K562 (cell line): ENCODE measurements around the gene ATM. TPM values are rescaled to one million over a fixed set of nuclear protein-coding genes. Genes with fewer than 3 reads are reported as not detected.

Source experiments
- ARNT ChIP-seq, 2 experiments: fragments of 450-650 bp; IDR thresholded peaks; 2 replicates each; pipeline ENCODE4 v1.6.1; 2016; ENCODE audit warnings: mild to moderate bottlenecking in 1 of 2
- BDP1 ChIP-seq: IDR thresholded peaks from 3 replicates; pipeline ENCODE4 v1.6.1; 2011; ENCODE audit not compliant: insufficient read length, insufficient read depth
- CBFB ChIP-seq: sonication (generic); formaldehyde crosslinking; IDR thresholded peaks from 2 replicates; pipeline ENCODE4 v1.4.0; 2020; ENCODE audit warnings: mild to moderate bottlenecking, missing genetic modification reagents
- DDX20 ChIP-seq: fragments of 450-650 bp; IDR thresholded peaks from 2 replicates; pipeline ENCODE4 v1.6.1; 2016; ENCODE audit warnings: missing genetic modification characterization, low read depth, mild to moderate bottlenecking, missing compliant biosample characterization, moderate library complexity
- EWSR1 ChIP-seq: fragments of 450-650 bp; IDR thresholded peaks from 2 replicates; pipeline ENCODE4 v1.6.1; 2018; ENCODE audit warnings: borderline replicate concordance, mild to moderate bottlenecking, low read depth, moderate library complexity; ENCODE audit not compliant: partially characterized antibody
- FOXA3 ChIP-seq, 2 experiments: fragments of 450-650 bp in 1 of 2; sonication (generic) in 1 of 2; formaldehyde crosslinking; IDR thresholded peaks in 1 of 2; conservative IDR thresholded peaks in 1 of 2; 2 replicates each; pipeline versions ENCODE4 v1.4.0 to v1.8.0; 2020 to 2022; ENCODE audit warnings: mild to moderate bottlenecking in 2 of 2, missing genetic modification reagents in 1 of 2
- FOXJ2 ChIP-seq: fragments of 200-800 bp; sonication (Bioruptor generic); IDR thresholded peaks from 2 replicates; pipeline ENCODE4 v1.6.1; 2016; ENCODE audit warnings: missing genetic modification characterization, missing compliant biosample characterization
- GATAD2B ChIP-seq: fragments of 450-650 bp; IDR thresholded peaks from 2 replicates; pipeline ENCODE4 v1.6.1; 2017; ENCODE audit warnings: mild to moderate bottlenecking, borderline replicate concordance
- HMGN3 ChIP-seq: IDR thresholded peaks from 2 replicates; pipeline ENCODE4 v1.6.1; 2011; ENCODE audit warnings: borderline replicate concordance, low read depth, mild to moderate bottlenecking, mixed read lengths, low read length; ENCODE audit not compliant: insufficient read length; ENCODE audit errors: extremely low read depth
- MAFK ChIP-seq: IDR thresholded peaks from 2 replicates; pipeline ENCODE4 v1.6.1; 2011; ENCODE audit warnings: low read length, improper control_type of control experiment
- MYC ChIP-seq, 2 experiments: fragments of 250-450 bp in 1 of 2; sonication (Bioruptor Pico) in 1 of 2; IDR thresholded peaks; 2 replicates each; pipeline versions ENCODE4 v1.5.1 to v1.6.1; 2012 to 2021; ENCODE audit warnings: low read depth in 2 of 2, borderline replicate concordance in 1 of 2, improper control_type of control experiment in 1 of 2, low read length in 1 of 2, mild to moderate bottlenecking in 1 of 2, moderate library complexity in 1 of 2
- NCOA2 ChIP-seq, 2 experiments: fragments of 450-650 bp; IDR thresholded peaks; 2 replicates each; pipeline ENCODE4 v1.6.1; 2018; ENCODE audit warnings: mild to moderate bottlenecking in 2 of 2, moderate library complexity in 1 of 2; ENCODE audit not compliant: partially characterized antibody in 2 of 2
- OTX1 ChIP-seq: fragments of 450-650 bp; formaldehyde crosslinking; IDR thresholded peaks from 2 replicates; pipeline ENCODE4 v1.4.0; 2022; ENCODE audit warnings: mild to moderate bottlenecking
- PCBP1 ChIP-seq: fragments of 200-400 bp; formaldehyde crosslinking; IDR thresholded peaks from 2 replicates; pipeline ENCODE4 v1.6.1; 2018; ENCODE audit warnings: mild to moderate bottlenecking, low read depth, low read length; ENCODE audit not compliant: poor library complexity, severe bottlenecking
- POLR2AphosphoS5 ChIP-seq: IDR thresholded peaks from 2 replicates; pipeline ENCODE4 v1.6.1; 2011; ENCODE audit warnings: mild to moderate bottlenecking, low read depth, low read length, moderate library complexity; ENCODE audit not compliant: control insufficient read depth, insufficient read depth
- SREBF2 ChIP-seq: sonication (generic); formaldehyde crosslinking; IDR thresholded peaks from 2 replicates; pipeline ENCODE4 v1.4.0; 2020; ENCODE audit warnings: mild to moderate bottlenecking, missing genetic modification reagents
- STAT5A ChIP-seq: IDR thresholded peaks from 2 replicates; pipeline ENCODE4 v1.6.1; 2012; ENCODE audit warnings: low read length, inconsistent platforms, borderline replicate concordance
- TBP ChIP-seq: optimal IDR thresholded peaks from 2 replicates; pipeline ENCODE3; 2011; ENCODE audit warnings: low read depth, low read length, improper control_type of control experiment
- TSHZ1 ChIP-seq: fragments of 250-450 bp; sonication (Bioruptor Pico); IDR thresholded peaks from 2 replicates; pipeline ENCODE4 v1.4.0; 2020; ENCODE audit warnings: mild to moderate bottlenecking, moderate library complexity
- U2AF1 ChIP-seq: fragments of 200-400 bp; formaldehyde crosslinking; optimal IDR thresholded peaks from 2 replicates; pipeline ENCODE3; 2017; ENCODE audit warnings: mild to moderate bottlenecking, low read depth, low read length, moderate library complexity
- ZNF316 ChIP-seq: fragments of 450-650 bp; IDR thresholded peaks from 2 replicates; pipeline ENCODE4 v1.6.1; 2016
- ZNF766 ChIP-seq: fragments of 200-800 bp; sonication (Bioruptor generic); conservative IDR thresholded peaks from 2 replicates; pipeline ENCODE4 v1.6.1; 2016; ENCODE audit warnings: missing genetic modification characterization, missing compliant biosample characterization
- polyA plus RNA-seq, 8 experiments: library from polyadenylated mRNA; depleted of rRNA in 4 of 8; stranded (reverse) in 5 of 8; unstranded in 3 of 8; fragments of >200 nt; fragmentation: Nextera tagmentation in 2 of 8; fragmentation: Illumina TruSeq in 1 of 8; extraction: Ambion mirVana in 2 of 8; extraction: Trizol in 1 of 8; gene quantifications; 2 replicates each; pipeline versions ENCODE4 v1.2.1 to v1.2.3, GENCODE V29; 2011 to 2014; ENCODE audit warnings: inconsistent platforms in 1 of 8, missing spikeins in 1 of 8
- total RNA-seq, 7 experiments: library from RNA; depleted of rRNA in 6 of 7; stranded (reverse); fragments of >200 nt in 6 of 7; fragmentation: Illumina TruSeq in 2 of 7; extraction: Trizol in 2 of 7; gene quantifications; 2 replicates each; pipeline versions ENCODE4 v1.2.1 to v1.2.3, GENCODE V29; 2011 to 2021; ENCODE audit warnings: low replicate concordance in 1 of 7

Gene ATM
- total and polyA plus RNA-seq, 9 of the 15 experiments (the other 6 are each of a cell fraction or from before 2014, with no cell fraction given) = 8.3 to 46.8 (median 26.2) TPM

- TF ChIP-seq MAFK (peak; percentile 6; the same call in 1 of the 2 replicates), FOXJ2 (peak; percentile 76; the same call in 1 of the 2 replicates), DDX20 (tag) (peak; percentile 31; the same call in 1 of the 2 replicates), FOXA3 (CRISPR knock-in tag; conservative IDR thresholded peaks at IDR 0.05 in 1 of 2, IDR thresholded peaks at IDR 0.05 in 1 of 2) (peak in 1 of 2 experiments; percentile 96; a peak in 3 of 4 replicates), NCOA2 (IDR thresholded peaks at IDR 0.05; ENCODE audit: partially characterized antibody in 2 of 2) (peak in 1 of 2 experiments; percentile 26), SREBF2 (CRISPR knock-in tag) (no peak), ARNT (IDR thresholded peaks at IDR 0.05) (no peak; a peak in 1 of 4 replicates), STAT5A (peak; percentile 92), GATAD2B (peak; percentile 61; the same call in 1 of the 2 replicates), BDP1 (no peak), POLR2AphosphoS5 (peak; percentile 89), ZNF316 (no peak), OTX1 (CRISPR knock-in tag) (no peak), U2AF1 (no peak), HMGN3 (no peak), ZNF766 (CRISPR knock-in tag) (0 out of 2 replicates have a peak, but pooled peaks have one; percentile 32), TBP (peak; percentile 52), MYC (IDR thresholded peaks at IDR 0.05; ENCODE audit: low read depth, low read length) (peak; percentile 10; the same call in 1 of the 2 replicates), MYC (CRISPR knock-in tag; IDR thresholded peaks at IDR 0.05; ENCODE audit: borderline replicate concordance, low read depth) (no peak), TSHZ1 (CRISPR knock-in tag) (no peak), CBFB (CRISPR knock-in tag) (0 out of 2 replicates have a peak, but pooled peaks have one; percentile 19), EWSR1 (no peak), PCBP1 (no peak)
These were observed 682 bp downstream of the ATM start (continued) for GRCh38 chr11:108223348-108224149.
